ENCODE results near the gene TGFA.

DNA sequence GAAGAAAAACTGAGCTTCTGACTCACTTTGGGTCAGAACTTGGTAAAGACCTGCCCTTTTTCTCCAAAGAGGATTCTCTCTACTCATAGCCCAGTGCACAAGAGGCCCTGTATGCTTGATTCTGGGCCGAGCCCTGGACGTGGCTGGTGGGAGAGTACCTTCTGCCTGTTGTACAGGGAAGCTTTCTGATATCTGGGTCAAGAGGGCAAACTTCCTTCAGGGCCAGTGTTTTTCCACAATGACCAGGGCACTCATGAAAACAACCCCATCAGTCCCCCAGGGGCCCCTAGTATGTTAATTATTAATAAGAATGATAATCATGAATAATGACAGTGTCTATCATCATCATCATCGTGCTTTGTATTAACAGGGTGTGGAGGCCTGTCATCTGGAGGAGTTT is 90.0 kb downstream of the TGFA start:
- TF ChIP-seq, protein P1, sequence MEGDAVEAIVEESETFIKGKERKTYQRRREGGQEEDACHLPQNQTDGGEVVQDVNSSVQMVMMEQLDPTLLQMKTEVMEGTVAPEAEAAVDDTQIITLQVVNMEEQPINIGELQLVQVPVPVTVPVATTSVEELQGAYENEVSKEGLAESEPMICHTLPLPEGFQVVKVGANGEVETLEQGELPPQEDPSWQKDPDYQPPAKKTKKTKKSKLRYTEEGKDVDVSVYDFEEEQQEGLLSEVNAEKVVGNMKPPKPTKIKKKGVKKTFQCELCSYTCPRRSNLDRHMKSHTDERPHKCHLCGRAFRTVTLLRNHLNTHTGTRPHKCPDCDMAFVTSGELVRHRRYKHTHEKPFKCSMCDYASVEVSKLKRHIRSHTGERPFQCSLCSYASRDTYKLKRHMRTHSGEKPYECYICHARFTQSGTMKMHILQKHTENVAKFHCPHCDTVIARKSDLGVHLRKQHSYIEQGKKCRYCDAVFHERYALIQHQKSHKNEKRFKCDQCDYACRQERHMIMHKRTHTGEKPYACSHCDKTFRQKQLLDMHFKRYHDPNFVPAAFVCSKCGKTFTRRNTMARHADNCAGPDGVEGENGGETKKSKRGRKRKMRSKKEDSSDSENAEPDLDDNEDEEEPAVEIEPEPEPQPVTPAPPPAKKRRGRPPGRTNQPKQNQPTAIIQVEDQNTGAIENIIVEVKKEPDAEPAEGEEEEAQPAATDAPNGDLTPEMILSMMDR (IDR thresholded peaks at IDR 0.05) = no peak
- TF ChIP-seq POLR2A (IDR thresholded peaks at IDR 0.05) = no peak

Data from body of pancreas (tissue), 4 donors.